GM12865 (cell line): ENCODE results near the gene STX8.

Experiments used
- DNase-seq: peaks from one replicate; pipeline ENCODE4 v3.0.0; 2010; ENCODE audit warnings: low read depth
- H3K4me3 ChIP-seq: 2 replicates; pipeline ENCODE4 v1.5.1; 2011; ENCODE audit warnings: mild to moderate bottlenecking, low read depth, low read length, control low read depth
- CTCF ChIP-seq: IDR thresholded peaks from 2 replicates; pipeline ENCODE4 v1.5.1; 2011; ENCODE audit warnings: low read length, control low read depth, low read depth, inconsistent platforms; ENCODE audit not compliant: insufficient read depth; ENCODE audit errors: missing control alignments

STX8 gene

GRCh38 chr17:9470171-9470570 lies 105.4 kb downstream of the STX8 start:
- no peak for TF ChIP-seq CTCF
- DNase-seq, result peak; percentile 55
- no peak overlapping the region for H3K4me3 ChIP-seq

- DNase-seq, result no peak
- no peak for TF ChIP-seq CTCF
- H3K4me3 ChIP-seq, result no peak overlapping the region
Measured at GRCh38 chr17:9468937-9469336, 106.7 kb downstream of the STX8 start.

GRCh38 chr17:9468532-9468931 lies 107.1 kb downstream of the STX8 start:
- no peak for DNase-seq
- H3K4me3 ChIP-seq, result no peak overlapping the region
- TF ChIP-seq CTCF, result no peak

GRCh38 chr17:9467518-9467917 lies 108.1 kb downstream of the STX8 start:
- no peak for DNase-seq
- no peak for TF ChIP-seq CTCF
- H3K4me3 ChIP-seq, result no peak overlapping the region

GRCh38 chr17:9465210-9465921 lies 110.3 kb downstream of the STX8 start:
- no peak overlapping the region for H3K4me3 ChIP-seq
- TF ChIP-seq CTCF, result no peak
- DNase-seq, result no peak

- DNase-seq, result no peak
- no peak for TF ChIP-seq CTCF
- H3K4me3 ChIP-seq, result no peak overlapping the region
Measured at GRCh38 chr17:9457005-9457404, 118.6 kb downstream of the STX8 start.

GRCh38 chr17:9456330-9456729 lies 119.3 kb downstream of the STX8 start:
- H3K4me3 ChIP-seq, result no peak overlapping the region
- no peak for TF ChIP-seq CTCF
- DNase-seq, result peak; percentile 37
